OCI-LY7 (cell line): ENCODE measurements around the gene OR1F1. TPM values are rescaled to one million over a fixed set of nuclear protein-coding genes. Genes with fewer than 3 reads are reported as not detected.

Source experiments
- BruUV-seq: library from RNA; stranded (reverse); fragments of 400-500 nt; replicated peaks from 2 replicates; lab custom pipeline; 2021; lab: Mats Ljungman, UMichigan
- CTCF ChIA-PET: fragments of 300-600 bp; sonication (Branson Sonifier 250); formaldehyde crosslinking; loops from one replicate; lab custom pipeline; 2022; ENCODE audit warnings: antibody characterized with exemption; ENCODE audit not compliant: unreplicated experiment; lab: Charles Lee
- POLR2A ChIA-PET: fragments of 300-600 bp; sonication (Branson Sonifier 250); formaldehyde crosslinking; loops from one replicate; lab custom pipeline; 2022; ENCODE audit warnings: antibody characterized with exemption; lab: Charles Lee
- DNase-seq: peaks from one replicate; pipeline ENCODE4 v3.0.0-alpha.2; 2015; ENCODE audit warnings: low spot score
- H2AFZ ChIP-seq: fragments of 200-600 bp; sonication (generic), shearing (Covaris generic); 2 replicates; pipeline ENCODE4 v1.6.1; 2014; ENCODE audit warnings: mild to moderate bottlenecking, antibody characterized with exemption, low read length, moderate library complexity
- H3K27ac ChIP-seq: fragments of 200-600 bp; sonication (generic); 2 replicates; pipeline ENCODE4 v1.5.1; 2014; ENCODE audit warnings: mixed run types, low read depth, mild to moderate bottlenecking, moderate library complexity, low read length, inconsistent platforms; ENCODE audit not compliant: poor library complexity, severe bottlenecking
- H3K36me3 ChIP-seq: fragments of 200-600 bp; sonication (generic); 2 replicates; pipeline ENCODE4 v1.6.1; 2014; ENCODE audit warnings: mild to moderate bottlenecking, antibody characterized with exemption, low read length, moderate library complexity, mixed read lengths; ENCODE audit not compliant: insufficient read depth
- H3K4me1 ChIP-seq: fragments of 200-600 bp; sonication (generic); 2 replicates; pipeline ENCODE4 v1.5.1; 2014; ENCODE audit warnings: mild to moderate bottlenecking, low read length; ENCODE audit not compliant: insufficient read depth, poor library complexity, severe bottlenecking
- H3K4me2 ChIP-seq: fragments of 200-600 bp; sonication (generic); 2 replicates; pipeline ENCODE4 v1.6.1; 2014; ENCODE audit warnings: mild to moderate bottlenecking, low read length
- H3K4me3 ChIP-seq: fragments of 200-600 bp; sonication (generic); 2 replicates; pipeline ENCODE4 v1.5.1; 2014; ENCODE audit warnings: mild to moderate bottlenecking, low read depth, low read length; ENCODE audit not compliant: poor library complexity, severe bottlenecking
- H3K79me2 ChIP-seq: fragments of 200-600 bp; sonication (generic); 2 replicates; pipeline ENCODE4 v1.6.1; 2016; ENCODE audit warnings: low read depth, mild to moderate bottlenecking, low read length, moderate library complexity, mixed read lengths; ENCODE audit not compliant: insufficient read depth
- H3K9me2 ChIP-seq: fragments of 200-600 bp; sonication (generic); 2 replicates; pipeline ENCODE4 v1.6.1; 2016; ENCODE audit warnings: mild to moderate bottlenecking, low read length, mixed read lengths; ENCODE audit not compliant: insufficient read depth
- H3K9me3 ChIP-seq: fragments of 200-600 bp; sonication (generic); 2 replicates; pipeline ENCODE4 v1.6.1; 2014; ENCODE audit warnings: mild to moderate bottlenecking, mixed run types, low read length, mixed read lengths
- H4K20me1 ChIP-seq: fragments of 200-600 bp; sonication (generic); 2 replicates; pipeline ENCODE4 v1.6.1; 2014; ENCODE audit warnings: mild to moderate bottlenecking, antibody characterized with exemption, low read length, moderate library complexity, mixed read lengths; ENCODE audit not compliant: insufficient read depth
- CTCF ChIP-seq: fragments of 200-600 bp; sonication (generic); conservative IDR thresholded peaks from 2 replicates; pipeline ENCODE4 v1.5.1; 2014; ENCODE audit warnings: mild to moderate bottlenecking, antibody characterized with exemption, low read length, moderate library complexity, mixed read lengths
- EZH2phosphoT487 ChIP-seq: fragments of 200-600 bp; sonication (generic); IDR thresholded peaks from 2 replicates; pipeline ENCODE4 v1.6.1; 2018; ENCODE audit warnings: low read depth, borderline replicate concordance, mild to moderate bottlenecking, mixed run types, antibody characterized with exemption, low read length, moderate library complexity, mixed read lengths
- intact Hi-C: fragments of 100-400 bp; cut with micrococcal nuclease; formaldehyde crosslinking; loops from one replicate; pipeline ENCODE4 v1.10.0; 2022; ENCODE audit not compliant: unreplicated experiment
- total RNA-seq, 2 experiments: library from RNA; depleted of rRNA in 1 of 2; stranded (reverse); fragments of >200 nt in 1 of 2; shearing (Covaris generic) in 1 of 2; gene quantifications; 2 replicates each; pipeline ENCODE4 v1.2.3, GENCODE V29; 2014 to 2022

The OR1F1 gene
- total RNA-seq, 2 experiments from 2014 or later: not detected

- Histone ChIP-seq H3K9me2 (no peaks in the 10 kb centered on the region), H3K27ac (no peak overlapping the region), H3K9me3 (no peaks in the 10 kb centered on the region), H3K36me3 (no peaks in the 10 kb centered on the region), H3K4me1 (peaks cover 29% of the 10 kb centered on the region), H4K20me1 (no peaks in the 10 kb centered on the region), H3K79me2 (no peaks in the 10 kb centered on the region), H3K4me2 (no peak overlapping the region), H3K4me3 (no peak overlapping the region), H2AFZ (no peak overlapping the region)
- no TSS peak for BruUV-seq
- ChIA-PET CTCF (no interaction called here), POLR2A (no interaction called here)
- intact Hi-C loops: loop anchor here (10.0 kb wide), 3 partner anchors 110 to 470 kb away; partner anchors contain the start of gene CLUAP1
- TF ChIP-seq CTCF (no peak), EZH2phosphoT487 (no peak)
- no peak for DNase-seq
These were observed 32.8 kb upstream of the OR1F1 start for GRCh38 chr16:3155181-3155580.

GRCh38 chr16:3155972-3156371, 32.0 kb upstream of the OR1F1 start:
- intact Hi-C loops: loop anchor here (10.0 kb wide), 3 partner anchors 109 to 469 kb away; partner anchors contain the start of gene CLUAP1
- Histone ChIP-seq H3K27ac (no peak overlapping the region), H3K4me2 (no peak overlapping the region), H3K79me2 (no peaks in the 10 kb centered on the region), H2AFZ (no peak overlapping the region), H3K4me1 (peaks cover 29% of the 10 kb centered on the region), H3K36me3 (no peaks in the 10 kb centered on the region), H3K4me3 (no peak overlapping the region), H3K9me2 (no peaks in the 10 kb centered on the region), H3K9me3 (no peaks in the 10 kb centered on the region), H4K20me1 (no peaks in the 10 kb centered on the region)
- BruUV-seq: no TSS peak
- ChIA-PET POLR2A (no interaction called here), CTCF (no interaction called here)
- DNase-seq: no peak
- TF ChIP-seq CTCF (no peak), EZH2phosphoT487 (no peak)

- no peak for TF ChIP-seq CTCF
- no peak for TF ChIP-seq EZH2phosphoT487
- BruUV-seq: no TSS peak
- Histone ChIP-seq H3K4me1 (peaks cover 22% of the 10 kb centered on the region), H3K79me2 (no peaks in the 10 kb centered on the region), H3K9me3 (no peaks in the 10 kb centered on the region), H3K4me3 (peak overlapping the region; percentile 80), H3K4me2 (peak overlapping the region; percentile 94), H2AFZ (no peak overlapping the region), H3K27ac (no peak overlapping the region), H3K9me2 (no peaks in the 10 kb centered on the region), H4K20me1 (no peaks in the 10 kb centered on the region), H3K36me3 (no peaks in the 10 kb centered on the region)
- intact Hi-C loops: loop anchor here (10.0 kb wide), 3 partner anchors 107 to 467 kb away; partner anchors contain the start of gene CLUAP1
- ChIA-PET POLR2A (interaction anchor here (1.1 kb wide), 1 partner anchor 23 kb away, joined by 4 read pairs; the partner anchor contains the start of gene ZNF213), CTCF (interaction anchor here (0.6 kb wide), 1 partner anchor 28 kb away, joined by 3 read pairs; no protein-coding TSS in a partner anchor)
- peak; percentile 21 for DNase-seq
These were observed 30.6 kb upstream of the OR1F1 start for GRCh38 chr16:3157229-3158025.
